ENCODE data around the gene GRB10. TPM values are rescaled to one million over a fixed set of nuclear protein-coding genes. Genes with fewer than 3 reads are reported as not detected.

GRB10 gene
- total RNA-seq, 2 donors from 2014 or later, result 0.48 to 2.5 TPM

- Mint-ChIP-seq H3K9me3 (peaks cover 4% of the 10 kb centered on the region), H3K27ac (no peak overlapping the region), H3K36me3 (no peaks in the 10 kb centered on the region), H3K4me1 (ENCODE audit: low read depth in 2 of 2) (peaks cover 11 to 30% of the 10 kb centered on the region in 2 donors), H3K4me3 (no peak overlapping the region), H3K27me3 (no peaks in the 10 kb centered on the region)
- DNase-seq (ENCODE audit: low spot score), result no peak
- no peak for ATAC-seq
Measured at GRCh38 chr7:50710441-50711154, 72.1 kb downstream of the GRB10 start.

- peaks cover 0 to under 1% of the 10 kb centered on the region in 2 donors for H3K27me3 Mint-ChIP-seq
- H3K36me3 Mint-ChIP-seq, result no peaks in the 10 kb centered on the region
- ATAC-seq, result no peak
- H3K27ac Mint-ChIP-seq, result no peak overlapping the region
- peaks cover 4% of the 10 kb centered on the region for H3K9me3 Mint-ChIP-seq
- H3K4me3 Mint-ChIP-seq, result no peak overlapping the region
- peaks cover 11 to 30% of the 10 kb centered on the region in 2 donors for H3K4me1 Mint-ChIP-seq (ENCODE audit: low read depth in 2 of 2)
- DNase-seq (ENCODE audit: low spot score), result no peak
Measured at GRCh38 chr7:50709151-50709550, 73.5 kb downstream of the GRB10 start.

DNA sequence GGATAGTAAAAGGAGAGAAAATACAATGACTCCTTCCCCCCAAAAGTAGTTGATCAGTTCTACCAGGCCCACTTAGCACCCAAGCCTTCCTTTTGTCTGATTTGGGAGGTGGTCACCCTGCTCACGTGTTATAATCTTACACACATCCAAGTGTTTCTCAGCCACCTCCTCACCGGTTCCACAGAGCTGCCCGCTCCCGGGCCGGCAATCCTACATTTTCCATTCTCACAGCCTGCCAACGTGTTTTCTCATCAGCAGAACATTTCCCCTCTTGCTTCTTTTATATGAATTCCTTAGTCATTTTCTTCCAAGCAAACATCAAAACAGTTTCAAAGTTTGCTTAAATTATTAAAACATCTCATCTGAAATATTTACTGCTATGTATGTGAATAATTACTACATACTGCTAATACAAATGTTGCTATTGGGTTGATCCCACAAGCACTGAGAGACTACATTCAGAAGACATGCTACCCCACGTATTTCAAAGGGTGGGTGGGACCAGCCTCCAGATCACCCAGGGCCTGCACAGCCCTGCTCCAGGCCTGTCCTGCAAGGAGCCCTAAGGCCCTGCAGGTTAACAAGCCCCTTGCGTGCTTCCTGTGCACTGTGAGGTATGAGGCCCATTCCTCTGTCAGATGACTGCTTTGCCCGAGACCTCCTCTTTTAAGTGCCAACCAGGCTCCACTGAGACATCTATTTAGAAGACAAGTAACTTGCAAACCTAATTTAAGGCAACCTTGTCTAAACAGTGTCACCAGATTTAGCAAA is 75.3 kb downstream of the GRB10 start:
- Mint-ChIP-seq H3K36me3 (no peaks in the 10 kb centered on the region), H3K4me1 (ENCODE audit: low read depth in 2 of 2) (peaks cover 0 to 15% of the 10 kb centered on the region in 2 donors), H3K4me3 (no peak overlapping the region), H3K27me3 (peaks cover 4 to 15% of the 10 kb centered on the region in 2 donors), H3K9me3 (no peaks in the 10 kb centered on the region), H3K27ac (no peak overlapping the region)
- DNase-seq (ENCODE audit: low spot score) (no peak), ATAC-seq (no peak)

- no peak overlapping the region for H3K4me3 Mint-ChIP-seq
- no peak for ATAC-seq
- DNase-seq (ENCODE audit: low spot score), result no peak
- H3K4me1 Mint-ChIP-seq (ENCODE audit: low read depth in 2 of 2), result peaks cover 0 to 6% of the 10 kb centered on the region in 2 donors
- no peaks in the 10 kb centered on the region for H3K36me3 Mint-ChIP-seq
- H3K9me3 Mint-ChIP-seq, result no peaks in the 10 kb centered on the region
- no peak overlapping the region for H3K27ac Mint-ChIP-seq
- H3K27me3 Mint-ChIP-seq, result peaks cover 4 to 20% of the 10 kb centered on the region in 2 donors
Measured at GRCh38 chr7:50706469-50706937, 76.2 kb downstream of the GRB10 start.

GRCh38 chr7:50704844-50705243 is 77.9 kb downstream of the GRB10 start:
- peaks cover 12 to 36% of the 10 kb centered on the region in 2 donors for H3K27me3 Mint-ChIP-seq
- no peaks in the 10 kb centered on the region for H3K9me3 Mint-ChIP-seq
- H3K4me3 Mint-ChIP-seq, result no peak overlapping the region
- no peak overlapping the region for H3K27ac Mint-ChIP-seq
- no peak for DNase-seq (ENCODE audit: low spot score)
- no peak for ATAC-seq
- no peaks in the 10 kb centered on the region for H3K4me1 Mint-ChIP-seq (ENCODE audit: low read depth in 2 of 2)
- no peaks in the 10 kb centered on the region for H3K36me3 Mint-ChIP-seq

DNA sequence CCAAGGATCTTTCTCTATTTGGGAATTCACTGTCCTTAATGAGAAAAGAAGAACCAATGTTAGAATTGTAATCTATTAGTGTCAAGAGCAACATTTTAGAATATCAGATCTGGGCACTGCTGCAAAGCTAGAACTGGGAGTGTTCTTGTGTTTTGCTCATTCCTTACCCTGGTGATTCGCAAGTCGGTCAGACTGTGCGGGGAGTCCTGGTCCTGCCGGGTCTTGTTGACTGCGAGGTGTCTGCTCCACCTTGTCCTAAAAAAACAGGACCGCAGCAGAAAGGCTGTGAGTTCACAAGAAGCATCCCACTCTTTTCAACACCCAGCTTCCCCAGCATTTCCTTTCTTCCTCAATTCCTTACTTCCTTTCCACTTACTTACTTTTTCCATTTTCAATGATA is 79.0 kb downstream of the GRB10 start:
- Mint-ChIP-seq H3K27me3 (peaks cover 12 to 36% of the 10 kb centered on the region in 2 donors), H3K9me3 (no peaks in the 10 kb centered on the region), H3K4me1 (ENCODE audit: low read depth in 2 of 2) (no peaks in the 10 kb centered on the region)

GRCh38 chr7:50699143-50699542 is 83.6 kb downstream of the GRB10 start:
- Mint-ChIP-seq H3K36me3 (no peaks in the 10 kb centered on the region), H3K4me1 (ENCODE audit: low read depth in 2 of 2) (peaks cover 6% of the 10 kb centered on the region in 2 donors), H3K27ac (no peak overlapping the region), H3K4me3 (no peak overlapping the region), H3K9me3 (no peaks in the 10 kb centered on the region), H3K27me3 (peaks cover 17 to 46% of the 10 kb centered on the region in 2 donors)
- ATAC-seq, result no peak
- DNase-seq (ENCODE audit: low spot score), result no peak

More for the DNA sequence above, 79.0 kb downstream of the GRB10 start:
- Mint-ChIP-seq H3K4me3 (no peak overlapping the region), H3K27ac (no peak overlapping the region), H3K36me3 (no peaks in the 10 kb centered on the region)
- ATAC-seq (no peak), DNase-seq (ENCODE audit: low spot score) (no peak)

DNA sequence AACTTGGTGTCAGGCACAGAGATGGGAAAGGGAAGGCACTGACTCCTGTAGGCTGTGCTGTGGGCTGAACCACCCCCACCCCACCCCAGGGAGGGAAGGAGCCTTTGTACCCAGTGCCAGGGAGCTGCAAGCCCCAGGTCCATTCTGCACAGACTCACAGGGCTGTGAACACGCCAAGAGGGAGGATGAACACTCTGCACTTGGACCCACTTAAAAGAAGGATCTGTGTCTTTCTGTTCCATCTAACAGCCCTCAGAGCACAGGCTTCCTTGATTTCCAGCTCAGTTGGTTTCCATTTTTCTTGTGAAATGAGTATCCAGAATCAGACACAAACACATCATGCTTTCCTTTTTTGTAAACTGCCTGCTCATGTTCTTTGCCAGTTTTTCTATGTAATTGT is 84.9 kb downstream of the GRB10 start:
- H3K36me3 Mint-ChIP-seq, result no peaks in the 10 kb centered on the region
- H3K9me3 Mint-ChIP-seq, result no peaks in the 10 kb centered on the region
- ATAC-seq (peak in 1 of 2 donors; percentile 57), DNase-seq (ENCODE audit: low spot score) (no peak)
- peaks cover 6 to 10% of the 10 kb centered on the region in 2 donors for H3K4me1 Mint-ChIP-seq (ENCODE audit: low read depth in 2 of 2)
- no peak overlapping the region for H3K4me3 Mint-ChIP-seq
- peaks cover 17 to 32% of the 10 kb centered on the region in 2 donors for H3K27me3 Mint-ChIP-seq
- H3K27ac Mint-ChIP-seq, result no peak overlapping the region

GRCh38 chr7:50696810-50697582 is 85.7 kb downstream of the GRB10 start:
- ATAC-seq (peak in 1 of 2 donors; percentile 48), DNase-seq (ENCODE audit: low spot score) (no peak)

DNA sequence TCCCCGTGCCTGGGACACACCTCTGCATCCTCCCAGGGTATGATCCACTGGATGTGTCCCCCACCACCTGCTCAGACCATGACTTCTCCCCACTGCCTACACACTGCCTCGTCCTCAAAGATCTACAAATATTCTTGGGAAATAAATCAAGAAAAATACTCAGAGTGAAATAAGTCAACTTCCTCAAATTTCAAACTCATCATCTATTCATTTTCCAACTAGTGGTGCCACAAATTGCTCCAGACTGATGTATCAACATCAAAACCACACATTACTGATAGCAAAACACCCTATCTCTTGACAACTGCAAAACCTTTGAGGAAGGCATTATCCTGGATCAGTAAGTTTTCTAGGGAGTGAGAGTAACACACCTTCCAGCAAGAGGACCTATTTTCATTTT is 87.7 kb downstream of the GRB10 start:
- H3K9me3 Mint-ChIP-seq, result no peaks in the 10 kb centered on the region
- H3K36me3 Mint-ChIP-seq, result no peaks in the 10 kb centered on the region
- ATAC-seq (no peak), DNase-seq (ENCODE audit: low spot score) (no peak)
- H3K4me1 Mint-ChIP-seq (ENCODE audit: low read depth in 2 of 2), result peaks cover 6 to 10% of the 10 kb centered on the region in 2 donors
- H3K27me3 Mint-ChIP-seq, result peaks cover 8 to 12% of the 10 kb centered on the region in 2 donors
- H3K27ac Mint-ChIP-seq, result peak overlapping the region in 1 of 2 donors; percentile 13
- peak overlapping the region; percentile 13 for H3K4me3 Mint-ChIP-seq

More at GRCh38 chr7:50696810-50697582, 85.7 kb downstream of the GRB10 start:
- Mint-ChIP-seq H3K4me1 (ENCODE audit: low read depth in 2 of 2) (peaks cover 6 to 10% of the 10 kb centered on the region in 2 donors), H3K27ac (no peak overlapping the region), H3K36me3 (no peaks in the 10 kb centered on the region), H3K4me3 (no peak overlapping the region), H3K9me3 (no peaks in the 10 kb centered on the region), H3K27me3 (peaks cover 17 to 32% of the 10 kb centered on the region in 2 donors)

- Mint-ChIP-seq H3K9me3 (no peaks in the 10 kb centered on the region), H3K4me1 (ENCODE audit: low read depth in 2 of 2) (peaks cover 6 to 10% of the 10 kb centered on the region in 2 donors), H3K4me3 (no peak overlapping the region), H3K27me3 (peaks cover 8 to 10% of the 10 kb centered on the region in 2 donors), H3K27ac (no peak overlapping the region), H3K36me3 (no peaks in the 10 kb centered on the region)
- ATAC-seq (no peak), DNase-seq (ENCODE audit: low spot score) (no peak)
Measured at GRCh38 chr7:50693455-50694130, 89.1 kb downstream of the GRB10 start.

- DNase-seq (ENCODE audit: low spot score) (no peak), ATAC-seq (no peak)
- H3K27me3 Mint-ChIP-seq, result peaks cover 9 to 17% of the 10 kb centered on the region in 2 donors
- no peak overlapping the region for H3K27ac Mint-ChIP-seq
- no peaks in the 10 kb centered on the region for H3K36me3 Mint-ChIP-seq
- no peak overlapping the region for H3K4me3 Mint-ChIP-seq
- H3K9me3 Mint-ChIP-seq, result no peaks in the 10 kb centered on the region
- H3K4me1 Mint-ChIP-seq (ENCODE audit: low read depth in 2 of 2), result peaks cover 6 to 7% of the 10 kb centered on the region in 2 donors
Measured at GRCh38 chr7:50690541-50691011, 92.1 kb downstream of the GRB10 start.

- Mint-ChIP-seq H3K9me3 (no peaks in the 10 kb centered on the region), H3K27me3 (peaks cover 6 to 15% of the 10 kb centered on the region in 2 donors), H3K4me1 (ENCODE audit: low read depth in 2 of 2) (no peaks in the 10 kb centered on the region), H3K27ac (no peak overlapping the region), H3K4me3 (no peak overlapping the region), H3K36me3 (no peaks in the 10 kb centered on the region)
- ATAC-seq (no peak), DNase-seq (ENCODE audit: low spot score) (no peak)
Measured at GRCh38 chr7:50688226-50688590, 94.5 kb downstream of the GRB10 start.

Measured in natural killer cell treated with Interleukin-12 subunit alpha and Interleukin-12 subunit beta and Interleukin-15 and Interleukin-18, amount 100 ng/mL, for 72 hours (primary cell).